ENCODE measurements around the gene STARD3.

Gene STARD3

GRCh38 chr17:39665642-39666224 is 28.8 kb downstream of the STARD3 start:
- Histone ChIP-seq H3K27me3 (ENCODE audit: insufficient read depth, low read length) (no peaks in the 10 kb centered on the region), H3K4me3 (ENCODE audit: low read length) (no peak overlapping the region), H3K4me1 (ENCODE audit: insufficient read depth, low read length) (peaks cover 8% of the 10 kb centered on the region), H3K9me3 (ENCODE audit: low read length) (no peaks in the 10 kb centered on the region), H3K36me3 (ENCODE audit: insufficient read depth, low read length) (peaks cover 7% of the 10 kb centered on the region), H2AFZ (ENCODE audit: low read depth, low read length) (no peak overlapping the region)

- no peaks in the 10 kb centered on the region for H3K27me3 ChIP-seq (ENCODE audit: insufficient read depth, low read length)
- H2AFZ ChIP-seq (ENCODE audit: low read depth, low read length), result no peak overlapping the region
- peaks cover 3% of the 10 kb centered on the region for H3K36me3 ChIP-seq (ENCODE audit: insufficient read depth, low read length)
- H3K4me3 ChIP-seq (ENCODE audit: low read length), result no peak overlapping the region
- H3K9me3 ChIP-seq (ENCODE audit: low read length), result no peaks in the 10 kb centered on the region
- H3K4me1 ChIP-seq (ENCODE audit: insufficient read depth, low read length), result peaks cover 8% of the 10 kb centered on the region
These were observed 29.3 kb downstream of the STARD3 start for GRCh38 chr17:39666231-39666600.

- H3K4me3 ChIP-seq (ENCODE audit: low read length), result no peak overlapping the region
- no peaks in the 10 kb centered on the region for H3K27me3 ChIP-seq (ENCODE audit: insufficient read depth, low read length)
- H2AFZ ChIP-seq (ENCODE audit: low read depth, low read length), result no peak overlapping the region
- peaks cover 8% of the 10 kb centered on the region for H3K4me1 ChIP-seq (ENCODE audit: insufficient read depth, low read length)
- H3K9me3 ChIP-seq (ENCODE audit: low read length), result no peaks in the 10 kb centered on the region
- no peaks in the 10 kb centered on the region for H3K36me3 ChIP-seq (ENCODE audit: insufficient read depth, low read length)
These were observed 29.8 kb downstream of the STARD3 start for GRCh38 chr17:39666601-39667261.

- peaks cover 8% of the 10 kb centered on the region for H3K4me1 ChIP-seq (ENCODE audit: insufficient read depth, low read length)
- H3K4me3 ChIP-seq (ENCODE audit: low read length), result no peak overlapping the region
- no peak overlapping the region for H2AFZ ChIP-seq (ENCODE audit: low read depth, low read length)
- no peaks in the 10 kb centered on the region for H3K36me3 ChIP-seq (ENCODE audit: insufficient read depth, low read length)
- H3K27me3 ChIP-seq (ENCODE audit: insufficient read depth, low read length), result no peaks in the 10 kb centered on the region
- H3K9me3 ChIP-seq (ENCODE audit: low read length), result no peaks in the 10 kb centered on the region
These were observed 30.5 kb downstream of the STARD3 start for GRCh38 chr17:39667262-39667944.

- Histone ChIP-seq H2AFZ (ENCODE audit: low read depth, low read length) (peak within 1 kb of the TSS; percentile 76), H3K27me3 (ENCODE audit: insufficient read depth, low read length) (no peaks in the 10 kb centered on the region), H3K9me3 (ENCODE audit: low read length) (no peaks in the 10 kb centered on the region), H3K4me1 (ENCODE audit: insufficient read depth, low read length) (peaks cover 8% of the 10 kb centered on the region), H3K36me3 (ENCODE audit: insufficient read depth, low read length) (no peaks in the 10 kb centered on the region), H3K4me3 (ENCODE audit: low read length) (no peak within 1 kb of the TSS)
These were observed 31.3 kb downstream of the STARD3 start, which contains the start of gene PNMT for GRCh38 chr17:39667945-39668924. Gene PNMT, plus strand, starts transcription at chr17:39668453. Its CDS starts 23 bp downstream, at chr17:39668476.

- no peaks in the 10 kb centered on the region for H3K36me3 ChIP-seq (ENCODE audit: insufficient read depth, low read length)
- H2AFZ ChIP-seq (ENCODE audit: low read depth, low read length), result no peak overlapping the region
- H3K4me3 ChIP-seq (ENCODE audit: low read length), result no peak overlapping the region
- peaks cover 8% of the 10 kb centered on the region for H3K4me1 ChIP-seq (ENCODE audit: insufficient read depth, low read length)
- H3K9me3 ChIP-seq (ENCODE audit: low read length), result no peaks in the 10 kb centered on the region
- H3K27me3 ChIP-seq (ENCODE audit: insufficient read depth, low read length), result no peaks in the 10 kb centered on the region
These were observed 33.2 kb downstream of the STARD3 start for GRCh38 chr17:39669897-39670735.

GRCh38 chr17:39670746-39671145 is 33.8 kb downstream of the STARD3 start:
- Histone ChIP-seq H3K36me3 (ENCODE audit: insufficient read depth, low read length) (no peaks in the 10 kb centered on the region), H3K4me3 (ENCODE audit: low read length) (no peak overlapping the region), H2AFZ (ENCODE audit: low read depth, low read length) (no peak overlapping the region), H3K27me3 (ENCODE audit: insufficient read depth, low read length) (no peaks in the 10 kb centered on the region), H3K4me1 (ENCODE audit: insufficient read depth, low read length) (peaks cover 8% of the 10 kb centered on the region), H3K9me3 (ENCODE audit: low read length) (no peaks in the 10 kb centered on the region)

- Histone ChIP-seq H3K4me1 (ENCODE audit: insufficient read depth, low read length) (peaks cover 8% of the 10 kb centered on the region), H2AFZ (ENCODE audit: low read depth, low read length) (no peak overlapping the region), H3K27me3 (ENCODE audit: insufficient read depth, low read length) (no peaks in the 10 kb centered on the region), H3K36me3 (ENCODE audit: insufficient read depth, low read length) (no peaks in the 10 kb centered on the region), H3K4me3 (ENCODE audit: low read length) (no peak overlapping the region), H3K9me3 (ENCODE audit: low read length) (no peaks in the 10 kb centered on the region)
These were observed 34.9 kb downstream of the STARD3 start for GRCh38 chr17:39671651-39672521.

- Histone ChIP-seq H3K27me3 (ENCODE audit: insufficient read depth, low read length) (no peaks in the 10 kb centered on the region), H3K9me3 (ENCODE audit: low read length) (no peaks in the 10 kb centered on the region), H3K4me1 (ENCODE audit: insufficient read depth, low read length) (peaks cover 5% of the 10 kb centered on the region), H3K36me3 (ENCODE audit: insufficient read depth, low read length) (no peaks in the 10 kb centered on the region), H2AFZ (ENCODE audit: low read depth, low read length) (no peak overlapping the region), H3K4me3 (ENCODE audit: low read length) (no peak overlapping the region)
These were observed 35.8 kb downstream of the STARD3 start for GRCh38 chr17:39672522-39673334.

GRCh38 chr17:39673335-39674081 is 36.6 kb downstream of the STARD3 start:
- Histone ChIP-seq H3K4me1 (ENCODE audit: insufficient read depth, low read length) (peaks cover 3% of the 10 kb centered on the region), H3K36me3 (ENCODE audit: insufficient read depth, low read length) (no peaks in the 10 kb centered on the region), H3K27me3 (ENCODE audit: insufficient read depth, low read length) (no peaks in the 10 kb centered on the region), H3K9me3 (ENCODE audit: low read length) (no peaks in the 10 kb centered on the region), H3K4me3 (ENCODE audit: low read length) (no peak overlapping the region), H2AFZ (ENCODE audit: low read depth, low read length) (no peak overlapping the region)

Measured in neuron (in vitro differentiated cells).